Trophoblast cell (in vitro differentiated cells and primary cell): Measurements from ENCODE around the gene SERPINE1.
"Not testable (repeated sequence)": the region's sequence is repeated elsewhere in the genome, so short reads cannot be mapped to it uniquely, and the experiment has no call there.

Source experiments
- DNase-seq, 2 donors: peaks; one replicate each; pipeline ENCODE4 v3.0.0-alpha.2; 2016
- H2AFZ ChIP-seq: 2 replicates; pipeline ENCODE4 v1.6.1; 2013; ENCODE audit warnings: low read length, moderate library complexity, mild to moderate bottlenecking; ENCODE audit not compliant: insufficient read depth, poor library complexity
- H2AK5ac ChIP-seq: 2 replicates; pipeline ENCODE4 v1.6.1; 2013; ENCODE audit warnings: mild to moderate bottlenecking, low read length
- H2BK120ac ChIP-seq: 2 replicates; pipeline ENCODE4 v1.6.1; 2013; ENCODE audit warnings: low read length, mild to moderate bottlenecking, moderate library complexity; ENCODE audit not compliant: insufficient read depth, poor library complexity
- H2BK12ac ChIP-seq: 2 replicates; pipeline ENCODE4 v1.6.1; 2013; ENCODE audit warnings: mild to moderate bottlenecking, low read length, moderate library complexity
- H2BK5ac ChIP-seq: 2 replicates; pipeline ENCODE4 v1.6.1; 2013; ENCODE audit warnings: low read length, low read depth, moderate library complexity, mild to moderate bottlenecking; ENCODE audit not compliant: poor library complexity
- H3K14ac ChIP-seq: 2 replicates; pipeline ENCODE4 v1.6.1; 2013; ENCODE audit warnings: mild to moderate bottlenecking, low read length
- H3K18ac ChIP-seq: 2 replicates; pipeline ENCODE4 v1.6.1; 2013; ENCODE audit warnings: mild to moderate bottlenecking, low read length
- H3K23ac ChIP-seq: 2 replicates; pipeline ENCODE4 v1.6.1; 2013; ENCODE audit warnings: low read length
- H3K27ac ChIP-seq: 2 replicates; pipeline ENCODE4 v1.5.1; 2013; ENCODE audit warnings: low read depth, mild to moderate bottlenecking, inconsistent platforms, low read length, moderate library complexity
- H3K27me3 ChIP-seq: 2 replicates; pipeline ENCODE4 v1.6.1; 2013; ENCODE audit warnings: inconsistent platforms, mild to moderate bottlenecking, low read length, moderate library complexity; ENCODE audit not compliant: insufficient read depth
- H3K36me3 ChIP-seq, 2 experiments: 1 replicate in 1 of 2; 2 replicates in 1 of 2; pipeline ENCODE4 v1.6.1; 2013; ENCODE audit warnings: low read length in 2 of 2, mild to moderate bottlenecking in 2 of 2, moderate library complexity in 1 of 2; ENCODE audit not compliant: insufficient read depth in 2 of 2, control insufficient read depth in 1 of 2
- H3K4ac ChIP-seq: 2 replicates; pipeline ENCODE4 v1.6.1; 2013; ENCODE audit warnings: low read depth, mild to moderate bottlenecking, low read length, moderate library complexity
- H3K4me1 ChIP-seq, 2 experiments: 1 replicate in 1 of 2; 2 replicates in 1 of 2; pipeline ENCODE4 v1.6.1; 2013; ENCODE audit warnings: low read length in 2 of 2, mild to moderate bottlenecking in 2 of 2, moderate library complexity in 1 of 2; ENCODE audit not compliant: insufficient read depth in 2 of 2, control insufficient read depth in 1 of 2
- H3K4me2 ChIP-seq: 2 replicates; pipeline ENCODE4 v1.6.1; 2013; ENCODE audit warnings: inconsistent platforms, mild to moderate bottlenecking, low read length, moderate library complexity
- H3K4me3 ChIP-seq: 2 replicates; pipeline ENCODE4 v1.5.1; 2013; ENCODE audit warnings: mild to moderate bottlenecking, low read depth, low read length, inconsistent platforms
- H3K79me1 ChIP-seq: one replicate; pipeline ENCODE4 v1.6.1; 2013; ENCODE audit warnings: low read length
- H3K79me2 ChIP-seq: 2 replicates; pipeline ENCODE4 v1.6.1; 2013; ENCODE audit warnings: low read length, mild to moderate bottlenecking; ENCODE audit not compliant: control insufficient read depth, insufficient read depth, poor library complexity
- H3K9ac ChIP-seq: 2 replicates; pipeline ENCODE4 v1.6.1; 2013; ENCODE audit warnings: mild to moderate bottlenecking, low read length
- H3K9me3 ChIP-seq: 2 replicates; pipeline ENCODE4 v1.6.1; 2013; ENCODE audit warnings: low read depth, mild to moderate bottlenecking, control low read depth, inconsistent platforms, low read length; ENCODE audit not compliant: insufficient read depth
- H4K12ac ChIP-seq: 2 replicates; pipeline ENCODE4 v1.6.1; 2013; ENCODE audit warnings: low read depth, mild to moderate bottlenecking, low read length, moderate library complexity
- H4K8ac ChIP-seq: 2 replicates; pipeline ENCODE4 v1.6.1; 2013; ENCODE audit warnings: low read depth, mild to moderate bottlenecking, low read length, moderate library complexity
- H4K91ac ChIP-seq: one replicate; pipeline ENCODE4 v1.6.1; 2013; ENCODE audit warnings: low read depth, mild to moderate bottlenecking, low read length, moderate library complexity
- WGBS: extraction: QIAGEN DNeasy Blood & Tissue Kit; methylation state at CpG from one replicate; pipeline ENCODE4 v1.1.7; 2013; ENCODE audit warnings: missing lambda C conversion rate; ENCODE audit not compliant: insufficient read length, insufficient coverage; ENCODE audit errors: extremely low coverage; 5-methylcytosine and 5-hydroxymethylcytosine counted together

The SERPINE1 gene

DNA sequence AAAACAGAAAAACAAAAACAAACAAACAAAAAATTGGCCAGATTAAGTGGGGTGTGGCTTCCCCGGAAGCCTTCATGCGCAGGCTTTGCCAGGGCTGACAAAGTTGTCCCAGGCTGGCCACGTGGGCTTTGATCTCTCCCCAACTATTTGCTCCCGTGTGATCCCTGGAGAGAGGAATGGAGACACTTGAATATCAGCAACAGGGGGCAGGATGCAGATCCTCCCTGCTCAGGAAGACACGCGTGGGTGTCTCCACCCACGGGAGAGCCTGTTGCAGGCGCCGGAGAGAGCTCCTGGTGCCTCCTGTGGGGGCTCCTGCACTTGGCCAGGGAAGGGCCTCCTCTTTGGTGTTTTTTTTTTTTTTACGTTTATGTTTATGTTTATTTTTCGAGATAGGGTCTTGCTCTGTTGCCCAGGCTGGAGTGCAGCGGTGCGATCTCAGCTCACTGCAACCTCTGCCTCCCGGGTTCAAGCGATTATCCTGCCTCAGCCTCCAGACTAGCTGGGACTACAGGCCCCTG lies 22.7 kb upstream of the SERPINE1 start:
- H3K9ac ChIP-seq: no peak overlapping the region
- H3K79me1 ChIP-seq: peaks cover 20% of the 10 kb centered on the region
- H2AK5ac ChIP-seq: peak overlapping the region; percentile 18
- H3K9me3 ChIP-seq: no peaks in the 10 kb centered on the region
- no peak overlapping the region for H3K4me2 ChIP-seq
- H2AFZ ChIP-seq: no peak overlapping the region
- no peak overlapping the region for H3K18ac ChIP-seq
- H2BK12ac ChIP-seq: no peak overlapping the region
- no peak overlapping the region for H4K8ac ChIP-seq
- no peak overlapping the region for H3K4ac ChIP-seq
- H2BK5ac ChIP-seq: no peak overlapping the region
- no CpG with 5 or more reads among the region's 15 CpGs for WGBS
- H4K91ac ChIP-seq: peak overlapping the region; percentile 48
- H3K23ac ChIP-seq: no peak overlapping the region
- H3K4me3 ChIP-seq: no peak overlapping the region
- peaks cover 20 to 25% of the 10 kb centered on the region in 2 experiments for H3K4me1 ChIP-seq
- H4K12ac ChIP-seq: no peak overlapping the region
- H2BK120ac ChIP-seq: no peak overlapping the region
- no peaks in the 10 kb centered on the region for H3K36me3 ChIP-seq
- H3K27ac ChIP-seq: no peak overlapping the region
- H3K27me3 ChIP-seq: no peaks in the 10 kb centered on the region
- peaks cover 2% of the 10 kb centered on the region for H3K79me2 ChIP-seq
- no peak for DNase-seq
- H3K14ac ChIP-seq: no peak overlapping the region

DNA sequence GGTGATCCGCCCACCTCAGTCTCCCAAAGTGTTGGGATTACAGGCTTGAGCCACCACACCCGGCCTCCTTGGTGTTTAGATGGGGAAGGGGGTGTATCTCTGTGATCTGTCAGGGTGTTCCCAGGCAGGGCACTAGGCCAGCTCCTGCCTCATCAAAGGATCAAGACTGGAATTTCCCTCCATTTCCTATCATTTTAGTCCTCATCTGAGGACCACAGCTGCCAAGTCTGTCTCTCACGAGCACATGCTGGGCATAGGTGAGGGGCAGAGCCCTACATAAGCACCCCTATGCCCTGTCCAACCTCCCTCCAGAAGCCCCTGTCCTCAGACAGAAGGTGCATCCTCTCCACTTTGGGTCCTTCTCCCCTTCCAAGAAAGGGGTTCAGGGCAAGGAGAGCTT lies 22.1 kb upstream of the SERPINE1 start:
- no CpG with 5 or more reads among the region's 3 CpGs for WGBS
- no peak overlapping the region for H3K18ac ChIP-seq
- H4K91ac ChIP-seq: peak overlapping the region; percentile 25

DNA sequence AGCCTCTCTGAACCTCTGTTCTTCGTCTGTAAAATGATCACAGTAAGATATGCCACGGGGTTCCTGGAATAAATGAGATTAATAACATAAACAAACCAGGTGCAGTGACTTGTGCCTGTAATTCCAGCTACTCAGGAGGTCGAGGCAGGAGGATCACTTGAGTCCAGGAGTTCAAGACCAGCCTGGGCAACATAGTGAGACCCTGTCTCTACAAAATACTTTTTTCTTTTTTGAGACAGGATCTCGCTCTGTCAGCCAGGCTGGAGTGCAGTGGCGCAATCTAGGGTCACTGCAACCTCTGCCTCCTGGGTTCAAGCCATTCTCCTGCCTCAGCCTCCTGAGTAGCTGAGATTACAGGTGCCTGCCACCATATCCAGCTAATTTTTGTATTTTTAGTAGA lies 21.7 kb upstream of the SERPINE1 start:
- not testable (repeated sequence) for H3K14ac ChIP-seq, H3K23ac ChIP-seq, H3K18ac ChIP-seq, H2AK5ac ChIP-seq, DNase-seq, H3K79me2 ChIP-seq, H3K4me2 ChIP-seq, H2BK5ac ChIP-seq, H2AFZ ChIP-seq, H3K4ac ChIP-seq, H4K8ac ChIP-seq, H3K27ac ChIP-seq, H3K9me3 ChIP-seq, H3K4me3 ChIP-seq, H2BK120ac ChIP-seq, H3K9ac ChIP-seq, H4K12ac ChIP-seq, H3K27me3 ChIP-seq, H3K36me3 ChIP-seq
- Histone ChIP-seq H2BK12ac (peak overlapping the region; percentile 33), H3K79me1 (peaks cover 18% of the 10 kb centered on the region), H3K4me1 (peaks cover 17 to 18% of the 10 kb centered on the region in 2 experiments), H4K91ac (peak overlapping the region; percentile 25)
- no CpG with 5 or more reads among the region's 5 CpGs for WGBS

More for the DNA sequence above, 22.1 kb upstream of the SERPINE1 start:
- no peak overlapping the region for H3K23ac ChIP-seq
- no peak overlapping the region for H3K4me3 ChIP-seq
- H3K36me3 ChIP-seq: no peaks in the 10 kb centered on the region
- H2BK12ac ChIP-seq: peak overlapping the region; percentile 33
- no peaks in the 10 kb centered on the region for H3K9me3 ChIP-seq
- no peak overlapping the region for H2BK5ac ChIP-seq
- H3K14ac ChIP-seq: no peak overlapping the region
- no peaks in the 10 kb centered on the region for H3K27me3 ChIP-seq
- H3K9ac ChIP-seq: no peak overlapping the region
- no peak overlapping the region for H3K4me2 ChIP-seq
- H3K27ac ChIP-seq: no peak overlapping the region
- no peak overlapping the region for H4K12ac ChIP-seq
- H3K79me2 ChIP-seq: peaks cover 2% of the 10 kb centered on the region
- H4K8ac ChIP-seq: no peak overlapping the region
- H3K4me1 ChIP-seq: peaks cover 19 to 20% of the 10 kb centered on the region in 2 experiments
- no peak overlapping the region for H2BK120ac ChIP-seq
- DNase-seq: no peak
- H2AK5ac ChIP-seq: no peak overlapping the region
- no peak overlapping the region for H3K4ac ChIP-seq
- H3K79me1 ChIP-seq: peaks cover 19% of the 10 kb centered on the region
- no peak overlapping the region for H2AFZ ChIP-seq

DNA sequence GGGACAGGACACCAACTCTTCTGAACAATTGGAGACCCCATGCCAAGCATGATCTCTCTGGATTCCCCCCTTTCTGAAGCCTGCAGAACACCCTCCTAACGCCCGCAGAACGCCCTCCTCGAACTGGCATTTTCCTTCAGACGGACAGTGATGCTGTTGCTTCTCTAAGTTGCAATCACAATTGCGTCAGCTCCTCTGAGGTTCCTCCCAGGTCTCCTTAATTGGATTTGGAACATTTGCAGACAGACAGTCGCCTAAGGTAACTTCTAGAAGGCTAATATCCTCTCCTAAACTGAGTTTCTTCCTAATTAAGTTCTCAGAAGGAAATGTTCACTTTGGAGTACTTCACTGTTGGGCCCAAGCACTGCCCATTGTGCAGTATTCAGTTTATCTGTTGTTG lies 20.5 kb upstream of the SERPINE1 start:
- no peak overlapping the region for H3K4ac ChIP-seq

More for the DNA sequence above, 20.5 kb upstream of the SERPINE1 start:
- H3K23ac ChIP-seq: no peak overlapping the region
- no peak overlapping the region for H3K14ac ChIP-seq
- no peaks in the 10 kb centered on the region for H3K9me3 ChIP-seq
- H3K36me3 ChIP-seq: no peaks in the 10 kb centered on the region
- H4K8ac ChIP-seq: no peak overlapping the region
- H4K91ac ChIP-seq: no peak overlapping the region
- H2AFZ ChIP-seq: no peak overlapping the region
- H4K12ac ChIP-seq: no peak overlapping the region
- H3K4me3 ChIP-seq: no peak overlapping the region
- H3K18ac ChIP-seq: no peak overlapping the region
- H3K4me1 ChIP-seq: peaks cover 6 to 9% of the 10 kb centered on the region in 2 experiments
- H3K4me2 ChIP-seq: no peak overlapping the region
- H2BK120ac ChIP-seq: no peak overlapping the region
- no peak overlapping the region for H3K27ac ChIP-seq
- H3K9ac ChIP-seq: no peak overlapping the region
- no CpG with 5 or more reads among the region's 7 CpGs for WGBS
- no peak overlapping the region for H2AK5ac ChIP-seq
- DNase-seq: no peak
- H2BK5ac ChIP-seq: no peak overlapping the region
- H3K79me2 ChIP-seq: peaks cover 2% of the 10 kb centered on the region
- no peak overlapping the region for H2BK12ac ChIP-seq
- peaks cover 8% of the 10 kb centered on the region for H3K79me1 ChIP-seq
- no peaks in the 10 kb centered on the region for H3K27me3 ChIP-seq
